ENCODE measurements around the gene ZNF621.
A peak's percentile ranks its signal among the peaks of the same experiment; 100 is the strongest.

Gene ZNF621

DNA sequence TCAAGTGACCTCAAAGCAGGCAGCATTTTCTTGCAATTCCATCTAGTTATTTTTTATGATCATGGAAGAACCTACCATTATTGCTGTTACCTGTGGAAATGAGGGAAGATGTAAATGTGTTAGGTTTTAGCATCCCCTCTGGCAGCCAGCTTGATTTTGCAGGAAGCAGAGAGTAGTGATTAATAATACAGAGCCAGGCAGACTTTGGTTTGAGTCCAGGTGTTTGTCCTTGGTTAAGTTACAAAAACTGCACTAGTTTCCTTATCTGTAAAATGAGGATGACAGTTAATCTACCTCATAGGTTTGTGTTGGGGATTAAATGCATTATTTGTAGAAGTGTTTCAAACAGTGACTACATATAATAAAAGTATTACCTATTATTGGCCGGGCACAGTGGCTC lies 6.7 kb upstream of the ZNF621 start:
- TF ChIP-seq ZC3H10 (CRISPR knock-in tag; IDR thresholded peaks at IDR 0.05) (no peak), ZFP3 (CRISPR knock-in tag; IDR thresholded peaks at IDR 0.05) (no peak), ZNF565 (CRISPR knock-in tag; conservative IDR thresholded peaks at IDR 0.05; ENCODE audit: low read depth) (no peak), ESRRG (CRISPR knock-in tag; IDR thresholded peaks at IDR 0.05) (no peak), TCF4 (CRISPR knock-in tag; IDR thresholded peaks at IDR 0.05; ENCODE audit: borderline replicate concordance) (no peak), TOX (CRISPR knock-in tag; IDR thresholded peaks at IDR 0.05; ENCODE audit: borderline replicate concordance) (no peak), BACH2 (CRISPR knock-in tag; IDR thresholded peaks at IDR 0.05; ENCODE audit: borderline replicate concordance) (no peak), ZNF8 (CRISPR knock-in tag; IDR thresholded peaks at IDR 0.05) (no peak), CSDC2 (CRISPR knock-in tag; IDR thresholded peaks at IDR 0.05) (no peak), RARB (CRISPR knock-in tag; IDR thresholded peaks at IDR 0.05) (no peak)
- TF ChIP-seq, protein P1, sequence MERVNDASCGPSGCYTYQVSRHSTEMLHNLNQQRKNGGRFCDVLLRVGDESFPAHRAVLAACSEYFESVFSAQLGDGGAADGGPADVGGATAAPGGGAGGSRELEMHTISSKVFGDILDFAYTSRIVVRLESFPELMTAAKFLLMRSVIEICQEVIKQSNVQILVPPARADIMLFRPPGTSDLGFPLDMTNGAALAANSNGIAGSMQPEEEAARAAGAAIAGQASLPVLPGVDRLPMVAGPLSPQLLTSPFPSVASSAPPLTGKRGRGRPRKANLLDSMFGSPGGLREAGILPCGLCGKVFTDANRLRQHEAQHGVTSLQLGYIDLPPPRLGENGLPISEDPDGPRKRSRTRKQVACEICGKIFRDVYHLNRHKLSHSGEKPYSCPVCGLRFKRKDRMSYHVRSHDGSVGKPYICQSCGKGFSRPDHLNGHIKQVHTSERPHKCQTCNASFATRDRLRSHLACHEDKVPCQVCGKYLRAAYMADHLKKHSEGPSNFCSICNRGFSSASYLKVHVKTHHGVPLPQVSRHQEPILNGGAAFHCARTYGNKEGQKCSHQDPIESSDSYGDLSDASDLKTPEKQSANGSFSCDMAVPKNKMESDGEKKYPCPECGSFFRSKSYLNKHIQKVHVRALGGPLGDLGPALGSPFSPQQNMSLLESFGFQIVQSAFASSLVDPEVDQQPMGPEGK (CRISPR knock-in tag; IDR thresholded peaks at IDR 0.05; ENCODE audit: borderline replicate concordance), result no peak
- TF ChIP-seq, protein P2, sequence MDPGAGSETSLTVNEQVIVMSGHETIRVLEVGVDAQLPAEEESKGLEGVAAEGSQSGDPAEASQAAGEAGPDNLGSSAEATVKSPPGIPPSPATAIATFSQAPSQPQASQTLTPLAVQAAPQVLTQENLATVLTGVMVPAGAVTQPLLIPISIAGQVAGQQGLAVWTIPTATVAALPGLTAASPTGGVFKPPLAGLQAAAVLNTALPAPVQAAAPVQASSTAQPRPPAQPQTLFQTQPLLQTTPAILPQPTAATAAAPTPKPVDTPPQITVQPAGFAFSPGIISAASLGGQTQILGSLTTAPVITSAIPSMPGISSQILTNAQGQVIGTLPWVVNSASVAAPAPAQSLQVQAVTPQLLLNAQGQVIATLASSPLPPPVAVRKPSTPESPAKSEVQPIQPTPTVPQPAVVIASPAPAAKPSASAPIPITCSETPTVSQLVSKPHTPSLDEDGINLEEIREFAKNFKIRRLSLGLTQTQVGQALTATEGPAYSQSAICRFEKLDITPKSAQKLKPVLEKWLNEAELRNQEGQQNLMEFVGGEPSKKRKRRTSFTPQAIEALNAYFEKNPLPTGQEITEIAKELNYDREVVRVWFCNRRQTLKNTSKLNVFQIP (CRISPR knock-in tag; IDR thresholded peaks at IDR 0.05; ENCODE audit: borderline replicate concordance, low read depth), result no peak
- TF ChIP-seq, protein P3, sequence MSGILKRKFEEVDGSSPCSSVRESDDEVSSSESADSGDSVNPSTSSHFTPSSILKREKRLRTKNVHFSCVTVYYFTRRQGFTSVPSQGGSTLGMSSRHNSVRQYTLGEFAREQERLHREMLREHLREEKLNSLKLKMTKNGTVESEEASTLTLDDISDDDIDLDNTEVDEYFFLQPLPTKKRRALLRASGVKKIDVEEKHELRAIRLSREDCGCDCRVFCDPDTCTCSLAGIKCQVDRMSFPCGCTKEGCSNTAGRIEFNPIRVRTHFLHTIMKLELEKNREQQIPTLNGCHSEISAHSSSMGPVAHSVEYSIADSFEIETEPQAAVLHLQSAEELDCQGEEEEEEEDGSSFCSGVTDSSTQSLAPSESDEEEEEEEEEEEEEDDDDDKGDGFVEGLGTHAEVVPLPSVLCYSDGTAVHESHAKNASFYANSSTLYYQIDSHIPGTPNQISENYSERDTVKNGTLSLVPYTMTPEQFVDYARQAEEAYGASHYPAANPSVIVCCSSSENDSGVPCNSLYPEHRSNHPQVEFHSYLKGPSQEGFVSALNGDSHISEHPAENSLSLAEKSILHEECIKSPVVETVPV (CRISPR knock-in tag; IDR thresholded peaks at IDR 0.05), result no peak
- TF ChIP-seq, protein P4, sequence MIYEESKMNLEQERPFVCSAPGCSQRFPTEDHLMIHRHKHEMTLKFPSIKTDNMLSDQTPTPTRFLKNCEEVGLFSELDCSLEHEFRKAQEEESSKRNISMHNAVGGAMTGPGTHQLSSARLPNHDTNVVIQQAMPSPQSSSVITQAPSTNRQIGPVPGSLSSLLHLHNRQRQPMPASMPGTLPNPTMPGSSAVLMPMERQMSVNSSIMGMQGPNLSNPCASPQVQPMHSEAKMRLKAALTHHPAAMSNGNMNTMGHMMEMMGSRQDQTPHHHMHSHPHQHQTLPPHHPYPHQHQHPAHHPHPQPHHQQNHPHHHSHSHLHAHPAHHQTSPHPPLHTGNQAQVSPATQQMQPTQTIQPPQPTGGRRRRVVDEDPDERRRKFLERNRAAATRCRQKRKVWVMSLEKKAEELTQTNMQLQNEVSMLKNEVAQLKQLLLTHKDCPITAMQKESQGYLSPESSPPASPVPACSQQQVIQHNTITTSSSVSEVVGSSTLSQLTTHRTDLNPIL (CRISPR knock-in tag; IDR thresholded peaks at IDR 0.05; ENCODE audit: low read depth), result no peak
- no peak for ATAC-seq

DNA sequence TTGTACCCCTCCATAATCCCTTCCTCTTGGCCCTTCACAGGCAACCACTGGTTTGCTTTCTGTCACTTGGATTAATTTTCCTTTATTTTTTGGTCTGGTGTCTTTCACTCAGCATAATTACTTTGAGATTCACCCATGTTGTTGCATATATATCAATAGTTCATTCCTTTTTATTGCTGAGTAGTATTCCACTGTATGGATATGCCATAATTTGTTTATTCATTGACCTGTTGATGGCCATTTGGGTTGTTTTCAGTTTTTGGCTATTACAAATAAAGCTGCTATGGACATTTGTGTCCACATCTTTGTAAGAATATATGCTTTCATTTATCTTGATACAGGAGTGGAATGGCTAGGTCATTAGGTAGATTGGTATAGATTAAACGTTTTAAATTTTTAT lies 5.9 kb upstream of the ZNF621 start:
- TF ChIP-seq TOX (CRISPR knock-in tag; IDR thresholded peaks at IDR 0.05; ENCODE audit: borderline replicate concordance) (no peak), ZNF8 (CRISPR knock-in tag; IDR thresholded peaks at IDR 0.05) (peak; percentile 93), ISL1 (CRISPR knock-in tag; IDR thresholded peaks at IDR 0.05) (no peak), OSR1 (CRISPR knock-in tag; IDR thresholded peaks at IDR 0.05) (no peak), ZC3H10 (CRISPR knock-in tag; IDR thresholded peaks at IDR 0.05) (no peak)
- no peak for ATAC-seq

DNA sequence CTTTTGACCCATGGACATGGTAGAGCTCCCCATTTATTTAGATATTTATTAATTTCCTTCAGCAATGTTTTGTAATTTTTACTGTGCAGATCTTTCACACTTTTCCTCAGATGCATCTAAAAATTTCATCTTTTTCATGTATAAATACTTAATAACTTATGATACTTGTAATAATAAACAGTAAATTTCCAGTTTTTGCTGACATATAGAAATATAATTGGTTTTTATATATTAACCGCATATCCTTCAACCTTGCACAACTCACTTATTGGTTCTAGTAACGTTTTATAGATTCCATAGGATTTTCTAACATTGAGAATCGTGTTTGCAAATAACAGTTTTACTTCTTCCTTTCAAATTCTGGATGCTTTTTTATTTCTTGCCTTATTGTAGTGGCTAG lies 3.5 kb upstream of the ZNF621 start:
- TF ChIP-seq, protein P3 (CRISPR knock-in tag; IDR thresholded peaks at IDR 0.05), result no peak
- TF ChIP-seq ESRRG (CRISPR knock-in tag; IDR thresholded peaks at IDR 0.05), result no peak
- TF ChIP-seq TCF4 (CRISPR knock-in tag; IDR thresholded peaks at IDR 0.05; ENCODE audit: borderline replicate concordance), result no peak
- no peak for TF ChIP-seq ZFP30 (CRISPR knock-in tag; IDR thresholded peaks at IDR 0.05)
- TF ChIP-seq ZC3H10 (CRISPR knock-in tag; IDR thresholded peaks at IDR 0.05), result no peak
- TF ChIP-seq, protein P5, sequence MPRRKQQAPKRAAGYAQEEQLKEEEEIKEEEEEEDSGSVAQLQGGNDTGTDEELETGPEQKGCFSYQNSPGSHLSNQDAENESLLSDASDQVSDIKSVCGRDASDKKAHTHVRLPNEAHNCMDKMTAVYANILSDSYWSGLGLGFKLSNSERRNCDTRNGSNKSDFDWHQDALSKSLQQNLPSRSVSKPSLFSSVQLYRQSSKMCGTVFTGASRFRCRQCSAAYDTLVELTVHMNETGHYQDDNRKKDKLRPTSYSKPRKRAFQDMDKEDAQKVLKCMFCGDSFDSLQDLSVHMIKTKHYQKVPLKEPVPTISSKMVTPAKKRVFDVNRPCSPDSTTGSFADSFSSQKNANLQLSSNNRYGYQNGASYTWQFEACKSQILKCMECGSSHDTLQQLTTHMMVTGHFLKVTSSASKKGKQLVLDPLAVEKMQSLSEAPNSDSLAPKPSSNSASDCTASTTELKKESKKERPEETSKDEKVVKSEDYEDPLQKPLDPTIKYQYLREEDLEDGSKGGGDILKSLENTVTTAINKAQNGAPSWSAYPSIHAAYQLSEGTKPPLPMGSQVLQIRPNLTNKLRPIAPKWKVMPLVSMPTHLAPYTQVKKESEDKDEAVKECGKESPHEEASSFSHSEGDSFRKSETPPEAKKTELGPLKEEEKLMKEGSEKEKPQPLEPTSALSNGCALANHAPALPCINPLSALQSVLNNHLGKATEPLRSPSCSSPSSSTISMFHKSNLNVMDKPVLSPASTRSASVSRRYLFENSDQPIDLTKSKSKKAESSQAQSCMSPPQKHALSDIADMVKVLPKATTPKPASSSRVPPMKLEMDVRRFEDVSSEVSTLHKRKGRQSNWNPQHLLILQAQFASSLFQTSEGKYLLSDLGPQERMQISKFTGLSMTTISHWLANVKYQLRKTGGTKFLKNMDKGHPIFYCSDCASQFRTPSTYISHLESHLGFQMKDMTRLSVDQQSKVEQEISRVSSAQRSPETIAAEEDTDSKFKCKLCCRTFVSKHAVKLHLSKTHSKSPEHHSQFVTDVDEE (CRISPR knock-in tag; IDR thresholded peaks at IDR 0.05), result no peak
- TF ChIP-seq BACH2 (CRISPR knock-in tag; IDR thresholded peaks at IDR 0.05; ENCODE audit: borderline replicate concordance), result no peak
- TF ChIP-seq RARB (CRISPR knock-in tag; IDR thresholded peaks at IDR 0.05), result no peak
- TF ChIP-seq, protein P1 (CRISPR knock-in tag; IDR thresholded peaks at IDR 0.05; ENCODE audit: borderline replicate concordance), result no peak
- TF ChIP-seq ZNF8 (CRISPR knock-in tag; IDR thresholded peaks at IDR 0.05), result no peak
- TF ChIP-seq PPARA (CRISPR knock-in tag; IDR thresholded peaks at IDR 0.05; ENCODE audit: borderline replicate concordance), result no peak
- TF ChIP-seq, protein P2 (CRISPR knock-in tag; IDR thresholded peaks at IDR 0.05; ENCODE audit: borderline replicate concordance, low read depth), result no peak
- no peak for TF ChIP-seq ZFP3 (CRISPR knock-in tag; IDR thresholded peaks at IDR 0.05)
- no peak for TF ChIP-seq ISL1 (CRISPR knock-in tag; IDR thresholded peaks at IDR 0.05)
- TF ChIP-seq ARNTL (CRISPR knock-in tag; IDR thresholded peaks at IDR 0.05; ENCODE audit: borderline replicate concordance, low read depth), result no peak
- ATAC-seq, result no peak

Data from SK-N-SH treated with all-trans-retinoic acid at 6 μM for 48 hours (cell line).